ENCODE results near the gene EPSTI1. TPM values are rescaled to one million over a fixed set of nuclear protein-coding genes. Genes with fewer than 3 reads are reported as not detected.

Gene EPSTI1
- total RNA-seq, 1 donor = 30.8 TPM

GRCh38 chr13:42985312-42986175 lies 6.5 kb downstream of the EPSTI1 start:
- DNase-seq (ENCODE audit: insufficient read length, low spot score, missing footprints) = no peak
- Histone ChIP-seq H4K20me1 (ENCODE audit: insufficient read depth, low read length) (no peaks in the 10 kb centered on the region), H2AFZ (ENCODE audit: low read length) (peak overlapping the region; percentile 30), H3K9me3 (ENCODE audit: low read depth, low read length) (no peaks in the 10 kb centered on the region), H3K27me3 (ENCODE audit: insufficient read depth, low read length) (no peaks in the 10 kb centered on the region), H3K4me2 (ENCODE audit: insufficient read depth, low read length) (peak overlapping the region; percentile 20), H3K4me3 (ENCODE audit: insufficient read depth, low read length) (no peak overlapping the region), H3K4me1 (ENCODE audit: insufficient read depth, low read length) (peaks cover 26% of the 10 kb centered on the region), H3K36me3 (ENCODE audit: insufficient read depth, low read length) (no peaks in the 10 kb centered on the region), H3K27ac (ENCODE audit: low read depth, low read length) (no peak overlapping the region), H3K79me2 (ENCODE audit: insufficient read depth, low read length) (no peaks in the 10 kb centered on the region)
- no peak for TF ChIP-seq CTCF (IDR thresholded peaks at IDR 0.05; ENCODE audit: extremely low read depth, low read depth, low read length)

GRCh38 chr13:42984691-42985090 lies 7.3 kb downstream of the EPSTI1 start:
- Histone ChIP-seq H3K27ac (ENCODE audit: low read depth, low read length) (no peak overlapping the region), H2AFZ (ENCODE audit: low read length) (no peak overlapping the region), H4K20me1 (ENCODE audit: insufficient read depth, low read length) (no peaks in the 10 kb centered on the region), H3K27me3 (ENCODE audit: insufficient read depth, low read length) (no peaks in the 10 kb centered on the region), H3K36me3 (ENCODE audit: insufficient read depth, low read length) (no peaks in the 10 kb centered on the region), H3K4me2 (ENCODE audit: insufficient read depth, low read length) (no peak overlapping the region), H3K79me2 (ENCODE audit: insufficient read depth, low read length) (no peaks in the 10 kb centered on the region), H3K4me3 (ENCODE audit: insufficient read depth, low read length) (no peak overlapping the region), H3K9me3 (ENCODE audit: low read depth, low read length) (no peaks in the 10 kb centered on the region), H3K4me1 (ENCODE audit: insufficient read depth, low read length) (peaks cover 25% of the 10 kb centered on the region)
- TF ChIP-seq CTCF (IDR thresholded peaks at IDR 0.05; ENCODE audit: extremely low read depth, low read depth, low read length) = no peak
- DNase-seq (ENCODE audit: insufficient read length, low spot score, missing footprints) = no peak

DNA sequence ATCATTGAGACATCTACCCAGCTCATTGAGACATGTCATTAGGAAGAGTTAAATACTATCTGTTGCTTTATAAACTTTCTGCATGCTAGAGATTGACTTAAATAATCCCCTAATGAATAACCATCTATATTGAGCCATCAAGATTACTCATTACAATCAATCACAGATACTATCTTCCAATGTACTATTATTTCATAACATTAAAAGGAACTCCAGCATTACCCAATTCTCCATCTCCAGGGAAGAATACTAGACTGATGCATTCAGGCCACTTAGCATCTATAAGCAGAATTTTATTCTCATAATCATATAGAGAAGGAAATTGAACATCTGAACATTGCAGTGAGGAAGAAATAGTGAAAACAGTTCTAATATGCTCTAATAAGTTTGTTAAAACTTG lies 8.0 kb downstream of the EPSTI1 start:
- H3K9me3 ChIP-seq (ENCODE audit: low read depth, low read length) = no peaks in the 10 kb centered on the region
- H2AFZ ChIP-seq (ENCODE audit: low read length) = no peak overlapping the region
- no peak for TF ChIP-seq CTCF (IDR thresholded peaks at IDR 0.05; ENCODE audit: extremely low read depth, low read depth, low read length)
- H3K36me3 ChIP-seq (ENCODE audit: insufficient read depth, low read length) = no peaks in the 10 kb centered on the region
- peaks cover 25% of the 10 kb centered on the region for H3K4me1 ChIP-seq (ENCODE audit: insufficient read depth, low read length)
- no peak overlapping the region for H3K4me3 ChIP-seq (ENCODE audit: insufficient read depth, low read length)
- DNase-seq (ENCODE audit: insufficient read length, low spot score, missing footprints) = no peak
- no peaks in the 10 kb centered on the region for H3K79me2 ChIP-seq (ENCODE audit: insufficient read depth, low read length)
- H3K4me2 ChIP-seq (ENCODE audit: insufficient read depth, low read length) = no peak overlapping the region
- no peaks in the 10 kb centered on the region for H4K20me1 ChIP-seq (ENCODE audit: insufficient read depth, low read length)
- H3K27me3 ChIP-seq (ENCODE audit: insufficient read depth, low read length) = no peaks in the 10 kb centered on the region
- no peak overlapping the region for H3K27ac ChIP-seq (ENCODE audit: low read depth, low read length)

DNA sequence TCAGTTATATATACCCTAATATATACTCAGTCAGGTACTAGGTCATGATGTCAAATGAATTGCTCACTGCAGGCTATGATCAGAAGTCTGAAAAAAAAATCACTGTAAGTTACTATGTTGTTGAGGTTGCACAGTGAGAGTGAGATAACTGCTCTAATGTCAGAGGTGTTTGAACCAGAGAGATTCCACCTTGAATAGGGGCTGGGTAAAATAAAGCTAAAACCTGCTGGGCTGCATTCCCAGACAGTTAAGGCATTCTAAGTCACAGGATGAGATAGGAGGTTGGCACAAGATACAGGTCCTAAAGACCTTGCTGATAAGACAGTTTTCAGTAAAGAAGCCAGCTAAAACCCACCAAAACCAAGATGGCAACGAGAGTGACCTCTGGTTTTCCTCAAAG lies 10.2 kb downstream of the EPSTI1 start:
- no peak for TF ChIP-seq CTCF (IDR thresholded peaks at IDR 0.05; ENCODE audit: extremely low read depth, low read depth, low read length)
- Histone ChIP-seq H3K9me3 (ENCODE audit: low read depth, low read length) (no peaks in the 10 kb centered on the region), H3K4me2 (ENCODE audit: insufficient read depth, low read length) (no peak overlapping the region), H4K20me1 (ENCODE audit: insufficient read depth, low read length) (no peaks in the 10 kb centered on the region), H3K27ac (ENCODE audit: low read depth, low read length) (no peak overlapping the region), H3K27me3 (ENCODE audit: insufficient read depth, low read length) (no peaks in the 10 kb centered on the region), H3K4me1 (ENCODE audit: insufficient read depth, low read length) (peaks cover 25% of the 10 kb centered on the region), H2AFZ (ENCODE audit: low read length) (no peak overlapping the region), H3K79me2 (ENCODE audit: insufficient read depth, low read length) (no peaks in the 10 kb centered on the region), H3K4me3 (ENCODE audit: insufficient read depth, low read length) (no peak overlapping the region), H3K36me3 (ENCODE audit: insufficient read depth, low read length) (no peaks in the 10 kb centered on the region)
- no peak for DNase-seq (ENCODE audit: insufficient read length, low spot score, missing footprints)
